DMS53 treated with DMSO at 0.1 percent for 48 hours (cell line): Measurements from ENCODE around the gene CELA1.

Source experiments
- DNase-seq: peaks from one replicate; lab custom pipeline; 2025; ENCODE audit not compliant: unreplicated experiment; lab: John Stamatoyannopoulos, UW

The CELA1 gene

DNA sequence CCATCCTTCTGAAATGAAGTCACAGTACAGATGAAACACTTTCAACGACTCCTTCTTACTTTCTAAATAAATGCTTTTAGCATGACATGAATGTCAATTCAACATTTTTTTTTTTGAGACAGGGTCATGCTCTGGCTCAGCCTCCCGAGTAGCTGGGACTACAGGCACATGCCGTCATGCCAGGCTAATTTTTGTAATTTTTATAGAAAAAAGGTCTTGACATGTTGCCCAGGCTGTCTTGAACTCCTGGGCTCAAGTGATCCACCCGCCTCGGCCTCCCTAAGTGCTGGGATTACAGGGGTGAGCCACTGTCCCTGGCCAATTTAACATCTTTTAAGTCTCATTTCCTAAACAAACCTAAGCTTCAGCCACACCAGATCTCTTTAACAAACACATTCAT is 28.4 kb upstream of the CELA1 start:
- DNase-seq, result no peak

DNA sequence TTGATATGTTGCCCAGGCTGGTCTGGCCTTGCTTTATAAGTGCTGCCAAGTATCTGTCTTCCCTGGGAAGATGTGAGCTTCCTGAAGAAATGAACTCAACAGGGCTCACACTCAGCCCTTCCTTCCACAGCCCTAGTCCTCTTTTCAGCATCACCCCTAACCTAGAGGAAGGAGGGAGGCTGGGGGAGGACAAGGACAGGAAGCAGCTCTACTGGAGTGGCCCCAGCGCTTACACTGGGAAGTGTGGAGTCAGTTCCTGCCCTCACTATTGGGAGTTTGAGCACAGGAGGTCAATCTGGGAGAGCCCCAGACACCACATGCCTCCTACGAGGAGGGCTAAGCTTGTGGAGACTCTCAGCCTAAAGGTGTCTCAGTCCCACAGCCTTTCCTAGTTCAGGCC is 27.9 kb upstream of the CELA1 start:
- DNase-seq, result no peak

- DNase-seq, result no peak
These were observed 26.7 kb upstream of the CELA1 start for GRCh38 chr12:51373187-51373586.

DNA sequence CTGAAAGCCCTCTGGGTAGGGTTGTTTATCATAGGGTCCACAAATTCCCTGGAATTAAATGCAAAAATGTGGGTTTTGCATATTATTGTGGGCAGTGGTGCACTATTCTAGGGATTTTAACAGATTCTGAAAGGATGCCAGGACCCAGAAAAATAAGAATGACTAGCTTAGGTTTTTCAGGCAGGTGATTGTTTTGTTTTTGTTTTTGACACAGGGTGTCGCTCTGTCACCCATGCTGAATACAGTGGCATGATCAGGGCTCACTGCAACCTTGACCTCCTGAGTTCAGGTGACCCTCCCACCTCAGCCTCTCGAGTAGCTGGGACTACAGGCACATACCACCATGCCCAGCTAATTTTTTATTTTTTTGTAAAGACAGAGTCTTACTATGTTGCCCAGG is 25.5 kb upstream of the CELA1 start:
- DNase-seq, result no peak

GRCh38 chr12:51371295-51371953 is 24.9 kb upstream of the CELA1 start:
- DNase-seq, result peak; percentile 69

DNA sequence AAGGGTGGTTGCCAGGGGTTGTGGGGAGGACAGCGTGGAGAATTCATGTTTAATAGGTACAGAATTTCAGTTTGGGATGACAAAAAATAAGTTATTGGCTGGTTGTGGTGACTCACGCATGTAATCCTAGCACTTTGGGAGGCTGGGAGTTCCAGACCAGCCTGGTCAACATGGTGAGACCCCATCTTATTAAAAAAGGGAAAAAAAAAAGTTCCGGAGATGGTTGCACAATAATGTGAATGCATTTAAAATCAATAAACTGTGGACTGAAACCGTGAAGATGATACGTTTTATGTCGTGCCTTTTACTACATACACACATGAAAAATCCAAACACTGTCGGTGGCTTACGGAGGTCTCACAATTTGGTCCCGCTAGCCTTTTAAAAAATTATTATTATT is 24.2 kb upstream of the CELA1 start:
- DNase-seq, result no peak

DNA sequence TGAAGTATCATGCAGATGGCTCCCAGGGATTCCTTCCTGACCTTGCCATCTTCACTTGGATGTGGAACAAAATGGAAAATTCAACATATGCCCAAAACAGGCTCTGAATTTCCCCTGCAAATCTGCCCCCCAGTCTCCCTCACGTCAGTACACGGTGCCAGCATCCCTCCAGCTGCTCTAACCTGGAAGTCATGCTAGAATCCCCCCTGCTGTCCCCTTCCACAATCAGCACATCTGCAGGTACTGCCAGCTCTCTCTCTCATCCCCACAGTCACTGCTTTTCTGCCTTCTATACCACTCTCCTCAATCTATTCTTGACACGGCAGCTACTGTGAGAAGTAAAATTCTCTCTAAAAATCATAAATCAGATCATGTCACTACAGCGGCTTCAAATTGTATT is 23.1 kb upstream of the CELA1 start:
- no peak for DNase-seq

- peak; percentile 75 for DNase-seq
These were observed 22.4 kb upstream of the CELA1 start for GRCh38 chr12:51368640-51369517.

- DNase-seq, result no peak
These were observed 18.8 kb upstream of the CELA1 start for GRCh38 chr12:51365276-51365675.

- DNase-seq, result no peak
These were observed 17.5 kb upstream of the CELA1 start for GRCh38 chr12:51364001-51364400.

GRCh38 chr12:51362747-51363342 is 16.4 kb upstream of the CELA1 start:
- no peak for DNase-seq

DNA sequence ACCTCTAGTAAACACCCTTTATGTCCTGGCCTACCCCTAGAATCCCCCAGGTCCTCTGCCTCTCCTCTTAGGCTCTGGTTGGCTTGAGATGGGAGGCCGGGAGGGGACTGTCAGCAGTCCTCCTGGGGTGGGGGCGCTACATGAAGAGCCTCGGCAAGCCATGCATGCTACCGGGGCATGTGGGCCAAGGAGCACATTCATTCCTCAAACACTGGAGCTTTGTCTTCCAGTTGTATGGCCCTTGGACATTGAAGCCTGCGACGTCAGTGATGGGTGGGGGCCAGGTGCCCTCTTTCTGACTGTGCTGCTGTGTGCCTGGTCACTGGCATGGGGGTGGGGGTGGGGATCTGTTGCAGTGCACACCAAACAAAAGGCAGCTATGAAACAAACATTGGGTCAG is 15.8 kb upstream of the CELA1 start:
- DNase-seq, result no peak

GRCh38 chr12:51361161-51362016 is 14.9 kb upstream of the CELA1 start:
- no peak for DNase-seq

GRCh38 chr12:51360315-51360714 is 13.8 kb upstream of the CELA1 start:
- DNase-seq, result no peak

- no peak for DNase-seq
These were observed 13.4 kb upstream of the CELA1 start for GRCh38 chr12:51359851-51360250.

- DNase-seq, result no peak
These were observed 12.0 kb upstream of the CELA1 start for GRCh38 chr12:51358496-51358895.

DNA sequence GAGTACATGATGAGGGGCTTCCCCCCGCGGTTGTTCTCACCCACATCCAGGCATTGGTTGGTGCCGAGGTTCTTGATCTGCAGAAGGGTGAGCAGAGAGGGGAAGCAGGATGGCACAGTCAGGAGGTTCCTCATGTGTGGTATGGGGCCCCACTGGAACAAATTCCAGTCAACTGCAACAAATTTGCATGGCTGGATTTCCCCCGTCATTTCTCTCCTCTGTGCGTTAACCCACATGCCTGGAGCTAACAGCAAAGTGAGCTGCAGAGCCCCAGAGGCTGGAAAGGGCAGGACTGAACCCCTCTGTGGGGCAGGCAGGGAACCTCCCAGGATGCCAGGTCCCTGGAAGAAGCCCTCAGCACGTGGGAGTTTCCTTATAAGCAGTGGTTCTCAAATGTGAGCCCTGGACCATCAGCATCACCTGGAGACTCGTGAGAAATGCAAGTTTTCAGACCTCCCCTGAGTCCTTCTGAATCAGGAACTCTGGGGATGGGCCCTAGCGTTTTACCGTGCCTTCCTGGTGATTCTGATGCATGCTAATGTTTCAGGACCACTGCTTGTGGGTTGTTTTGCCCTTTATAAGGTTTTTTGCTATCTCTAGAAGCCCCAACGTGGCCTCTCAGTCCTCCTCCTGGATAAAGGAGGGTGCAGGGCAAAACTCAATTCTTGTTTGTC is 11.0 kb upstream of the CELA1 start:
- no peak for DNase-seq

DNA sequence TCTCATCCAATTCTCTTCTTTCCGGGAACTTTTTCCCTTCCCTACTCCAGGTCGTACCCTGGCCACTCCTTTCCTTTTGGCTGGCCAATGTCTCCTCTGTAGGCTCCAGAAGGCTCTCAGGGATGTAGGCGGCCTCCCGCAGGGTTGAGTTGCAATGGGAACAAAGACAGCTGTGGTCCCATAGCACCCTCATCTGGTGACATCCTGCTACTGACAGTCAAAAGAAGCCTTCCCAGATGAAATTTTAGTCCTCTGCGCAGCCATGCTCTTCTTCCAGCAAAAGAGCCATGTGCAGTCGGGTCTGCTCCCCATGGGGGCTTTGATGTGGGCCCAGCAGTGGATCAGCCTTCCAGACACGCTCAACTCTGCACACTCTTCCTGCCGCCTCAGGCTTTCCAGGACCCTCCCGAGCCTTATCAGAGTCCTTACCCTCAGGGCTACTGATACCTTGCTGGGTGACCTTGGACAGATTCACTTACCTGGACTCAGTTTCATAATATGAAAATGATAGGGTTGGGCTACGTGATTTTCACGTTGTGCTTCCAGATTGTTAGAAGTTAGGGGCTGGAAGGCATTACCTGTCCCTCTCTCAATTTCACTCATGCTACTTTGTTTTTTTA is 5.5 kb upstream of the CELA1 start:
- peak; percentile 6 for DNase-seq

- no peak for DNase-seq
These were observed 2.5 kb upstream of the CELA1 start for GRCh38 chr12:51349026-51349425.

DNA sequence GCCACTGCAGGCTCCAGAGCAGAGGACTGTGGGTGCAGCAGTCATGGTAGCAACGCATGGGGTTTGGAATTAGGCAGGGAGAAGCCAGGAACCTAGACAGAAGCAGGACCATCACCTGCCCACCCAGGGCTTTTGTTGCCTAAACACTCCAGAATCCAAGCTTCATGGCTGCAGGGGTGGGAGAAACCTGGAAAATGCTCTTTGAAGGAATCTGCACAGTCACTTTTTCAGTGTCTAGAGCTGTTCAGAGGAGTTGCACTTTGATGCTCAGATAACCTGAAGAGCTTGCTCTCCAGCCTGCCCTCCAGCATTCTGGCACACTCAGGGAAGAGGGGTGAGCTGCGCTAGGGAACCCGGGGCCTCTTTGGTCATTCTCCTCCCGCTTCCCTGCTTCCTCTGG is 1.6 kb upstream of the CELA1 start:
- no peak for DNase-seq
